ENCODE data around the gene FATE1.

FATE1 gene

DNA sequence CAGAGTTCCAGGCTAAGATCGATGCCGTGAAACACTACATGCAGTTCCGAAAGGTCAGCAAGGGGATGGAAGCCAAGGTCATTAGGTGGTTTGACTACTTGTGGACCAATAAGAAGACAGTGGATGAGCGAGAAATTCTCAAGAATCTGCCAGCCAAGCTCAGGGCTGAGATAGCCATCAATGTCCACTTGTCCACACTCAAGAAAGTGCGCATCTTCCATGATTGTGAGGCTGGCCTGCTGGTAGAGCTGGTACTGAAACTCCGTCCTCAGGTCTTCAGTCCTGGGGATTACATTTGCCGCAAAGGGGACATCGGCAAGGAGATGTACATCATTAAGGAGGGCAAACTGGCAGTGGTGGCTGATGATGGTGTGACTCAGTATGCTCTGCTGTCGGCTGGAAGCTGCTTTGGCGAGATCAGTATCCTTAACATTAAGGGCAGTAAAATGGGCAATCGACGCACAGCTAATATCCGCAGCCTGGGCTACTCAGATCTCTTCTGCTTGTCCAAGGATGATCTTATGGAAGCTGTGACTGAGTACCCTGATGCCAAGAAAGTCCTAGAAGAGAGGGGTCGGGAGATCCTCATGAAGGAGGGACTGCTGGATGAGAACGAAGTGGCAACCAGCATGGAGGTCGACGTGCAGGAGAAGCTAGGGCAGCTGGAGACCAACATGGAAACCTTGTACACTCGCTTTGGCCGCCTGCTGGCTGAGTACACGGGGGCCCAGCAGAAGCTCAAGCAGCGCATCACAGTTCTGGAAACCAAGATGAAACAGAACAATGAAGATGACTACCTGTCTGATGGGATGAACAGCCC lies 28.0 kb downstream of the FATE1 start:
- DNase-seq (ENCODE audit: low spot score) = no peak

DNA sequence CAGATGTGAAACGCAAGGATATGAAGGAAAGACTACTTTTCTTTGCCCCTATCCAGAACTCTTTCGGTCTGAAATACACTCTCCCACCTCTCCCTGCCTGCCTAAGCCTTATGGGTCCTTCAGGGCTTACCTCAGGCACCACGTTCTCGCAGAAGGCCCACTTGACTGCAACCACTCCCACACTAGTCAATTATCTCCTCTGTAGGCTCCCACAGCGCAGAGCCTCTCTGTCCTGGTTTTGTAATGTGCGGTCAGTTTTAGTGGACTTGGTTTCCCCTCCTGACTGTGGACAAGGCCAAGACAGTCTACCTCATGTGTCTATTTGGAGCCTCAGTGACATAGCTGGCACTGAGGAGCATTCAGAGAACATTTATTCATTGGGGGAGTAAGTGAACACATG lies 29.8 kb downstream of the FATE1 start:
- DNase-seq (ENCODE audit: low spot score) = no peak

DNA sequence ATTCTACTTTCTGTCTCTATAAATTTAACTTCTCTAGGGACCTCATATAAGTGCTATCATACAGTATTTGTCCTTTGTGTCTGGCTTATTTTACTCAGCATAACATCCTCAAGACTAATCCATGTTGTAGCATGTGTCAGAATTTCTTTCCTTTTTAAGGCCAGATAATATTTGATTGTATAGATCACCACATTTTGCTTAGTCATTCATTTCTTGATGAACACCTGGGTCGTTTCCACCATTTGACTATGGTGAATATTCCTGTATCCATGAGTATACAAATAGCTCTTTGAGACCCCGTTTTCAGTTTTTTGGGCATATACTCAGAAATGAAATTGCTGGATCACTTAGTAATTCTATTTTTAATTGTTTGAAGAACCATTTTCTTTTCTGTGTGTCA lies 30.7 kb downstream of the FATE1 start:
- DNase-seq (ENCODE audit: low spot score) = no peak

DNA sequence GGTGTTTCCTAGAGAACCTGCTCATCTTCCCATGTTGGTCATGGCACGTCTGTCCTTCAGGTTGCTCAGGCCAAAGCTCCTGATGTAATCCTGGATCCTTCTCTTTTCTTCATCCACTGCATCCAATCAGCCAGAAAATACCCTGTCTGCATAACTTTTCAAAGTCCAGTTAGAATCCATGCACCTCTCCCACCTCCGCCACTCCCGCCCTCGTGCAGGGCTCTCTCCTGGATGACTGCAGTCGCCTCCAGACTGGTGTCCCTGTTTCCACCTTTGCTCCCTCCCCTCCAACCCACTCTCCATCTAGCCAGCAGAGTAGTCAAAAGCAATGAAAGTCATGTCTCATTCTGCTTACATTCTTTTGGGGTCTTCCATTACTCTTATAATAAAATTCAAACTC lies 34.7 kb downstream of the FATE1 start:
- DNase-seq (ENCODE audit: low spot score) = no peak

DNA sequence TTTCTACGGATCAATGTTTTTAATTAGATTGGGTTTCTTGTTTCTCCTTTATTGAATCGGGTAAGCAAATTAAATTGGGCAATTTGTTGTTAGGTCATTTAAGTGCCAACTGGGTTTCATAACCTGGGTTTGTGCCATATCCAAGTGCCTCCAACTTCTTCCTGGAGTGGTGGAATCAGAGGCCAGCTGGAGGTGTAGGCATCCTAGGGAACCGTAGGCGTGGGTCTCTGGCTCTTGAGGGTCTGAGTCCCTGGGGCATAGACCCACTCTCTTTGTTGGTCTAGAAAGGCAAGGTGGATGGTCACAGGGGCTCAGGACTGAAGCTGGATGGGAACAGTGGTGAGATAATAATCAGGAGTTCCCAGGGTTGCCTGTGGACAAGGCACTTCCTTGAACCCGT lies 37.0 kb downstream of the FATE1 start:
- DNase-seq (ENCODE audit: low spot score) = no peak

DNA sequence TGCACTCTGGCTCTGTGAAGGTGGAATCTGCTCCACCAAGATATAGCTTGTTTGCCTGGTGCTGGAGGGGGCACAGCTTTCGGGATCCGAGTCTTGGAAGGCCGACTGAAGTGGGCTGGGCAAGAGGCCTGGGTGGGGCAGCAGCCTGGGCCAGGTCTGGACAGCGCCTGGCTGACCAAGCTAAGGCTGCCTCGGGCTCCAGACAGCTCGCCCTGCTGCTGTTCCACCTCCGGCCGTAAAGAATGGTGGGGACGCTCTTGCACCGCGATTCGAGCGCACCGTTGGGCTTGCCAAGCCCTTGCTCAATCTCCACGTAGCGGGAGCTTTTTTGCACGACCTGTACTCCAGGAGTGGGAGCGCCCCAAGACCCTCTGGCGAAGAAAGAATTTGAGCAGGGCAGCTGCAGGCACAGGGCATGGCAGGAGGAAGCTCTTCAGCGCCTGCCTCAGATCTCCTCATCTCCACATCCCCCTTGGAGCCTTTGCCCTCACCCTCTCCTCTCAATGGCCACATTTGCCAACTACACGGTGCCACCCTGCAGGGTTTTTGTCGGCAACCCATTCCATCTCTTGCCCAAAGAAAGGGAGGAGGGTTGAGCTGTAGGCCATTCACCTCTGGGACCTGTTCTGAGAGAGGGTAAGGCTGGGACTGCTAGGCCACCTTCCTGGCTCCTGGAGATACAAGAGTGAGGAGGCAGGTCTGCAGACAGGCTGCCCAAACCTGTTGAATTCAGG lies 37.6 kb downstream of the FATE1 start:
- DNase-seq (ENCODE audit: low spot score) = peak; percentile 19

DNA sequence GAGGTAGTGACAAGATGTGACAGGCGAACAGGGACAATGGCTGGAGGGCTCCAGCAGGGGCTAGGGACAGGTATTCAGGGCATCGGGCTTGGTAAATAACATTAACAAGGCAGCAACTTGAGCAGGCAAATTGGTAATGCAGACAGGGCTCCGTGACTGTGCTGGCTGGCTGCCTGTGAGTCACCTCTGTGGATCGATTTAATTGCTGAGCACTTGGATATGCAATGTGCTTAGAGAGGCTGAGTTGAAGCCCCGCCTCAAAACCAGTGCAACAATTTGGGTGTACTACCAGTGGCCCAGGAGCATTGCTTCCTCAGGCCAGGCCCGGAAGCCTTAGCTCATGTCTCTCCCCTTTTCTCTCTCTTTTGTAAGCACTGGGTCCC lies 38.2 kb downstream of the FATE1 start:
- no peak for DNase-seq (ENCODE audit: low spot score)

DNA sequence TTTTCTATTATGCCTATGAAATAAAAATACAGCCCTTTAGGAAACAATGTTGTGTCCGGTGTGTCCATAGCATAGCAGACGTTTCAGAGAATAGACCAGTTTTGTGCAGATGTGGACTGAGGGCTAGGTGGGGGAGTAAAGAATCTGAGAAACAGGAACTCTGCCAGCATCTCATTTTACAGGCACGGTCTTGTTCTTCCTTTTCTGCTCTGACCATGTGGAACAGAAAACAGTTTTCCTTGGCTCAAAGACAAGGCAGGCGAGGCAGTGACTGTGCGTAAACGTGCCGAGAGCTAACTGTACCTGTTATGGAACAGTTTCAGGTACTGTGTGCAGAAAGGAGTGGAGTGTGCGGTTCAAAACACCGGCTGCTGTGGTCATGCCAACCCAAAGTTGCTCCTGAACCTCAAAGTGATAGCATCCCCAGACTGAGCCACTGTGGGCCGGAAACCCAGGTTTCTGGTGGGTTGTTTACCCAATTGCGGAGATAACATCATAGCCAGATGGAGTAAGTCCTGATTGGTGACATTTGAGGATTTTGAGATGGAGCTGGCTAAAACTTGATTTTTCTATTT lies 38.9 kb downstream of the FATE1 start:
- no peak for DNase-seq (ENCODE audit: low spot score)

DNA sequence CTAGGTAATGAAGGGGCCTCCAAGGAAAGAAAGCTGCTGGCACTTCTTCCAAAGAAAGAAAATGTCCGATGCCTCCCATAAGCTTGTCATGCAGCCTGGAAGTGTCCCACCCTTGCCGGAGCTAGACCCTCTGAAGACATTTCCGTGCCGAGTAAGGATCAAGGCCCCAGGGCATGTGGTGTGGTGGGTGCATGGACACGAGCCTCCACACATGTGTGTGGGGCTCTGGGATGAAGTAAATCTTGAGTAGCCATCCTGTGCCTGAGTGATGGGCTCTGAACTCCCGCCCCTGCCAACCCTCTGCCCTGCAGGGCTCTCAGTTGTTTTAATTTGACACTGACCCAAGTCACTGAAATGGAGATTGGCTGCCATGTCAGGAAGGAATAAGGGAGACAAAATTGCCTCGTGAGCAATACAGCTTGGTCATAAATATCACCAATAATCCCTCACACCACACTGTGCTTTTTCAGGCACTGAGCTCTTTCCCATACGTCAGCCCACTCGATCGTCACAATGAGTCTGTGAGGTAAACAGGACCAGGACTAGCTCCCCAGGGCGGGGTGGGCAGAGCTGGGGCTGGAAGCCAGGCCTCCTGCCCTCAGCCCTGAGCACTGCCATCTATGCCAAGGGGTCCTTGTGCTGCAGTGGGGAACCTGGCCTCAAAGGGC lies 43.3 kb downstream of the FATE1 start:
- no peak for DNase-seq (ENCODE audit: low spot score)

DNA sequence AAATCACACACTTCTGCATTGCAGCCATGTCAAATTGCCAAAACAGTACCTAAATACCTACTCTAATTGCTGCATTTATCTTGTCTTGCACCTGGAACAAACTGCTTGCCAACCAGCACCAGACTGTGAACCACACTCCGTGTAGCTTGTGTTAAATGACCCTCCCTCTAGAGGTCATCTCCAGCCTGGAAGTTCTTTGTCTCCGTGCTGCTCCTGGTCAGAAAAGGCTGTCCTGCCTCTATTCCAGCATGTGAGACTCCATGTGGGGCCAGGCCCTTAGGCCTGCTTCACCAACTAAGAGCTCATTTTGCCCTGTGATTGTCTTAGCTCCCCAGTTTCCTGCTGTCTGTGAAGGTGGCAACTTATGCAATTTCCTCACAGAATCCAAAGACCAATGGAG lies 47.0 kb downstream of the FATE1 start:
- DNase-seq (ENCODE audit: low spot score) = no peak

GRCh38 chrX:151763711-151764110 lies 47.9 kb downstream of the FATE1 start:
- no peak for DNase-seq (ENCODE audit: low spot score)

DNA sequence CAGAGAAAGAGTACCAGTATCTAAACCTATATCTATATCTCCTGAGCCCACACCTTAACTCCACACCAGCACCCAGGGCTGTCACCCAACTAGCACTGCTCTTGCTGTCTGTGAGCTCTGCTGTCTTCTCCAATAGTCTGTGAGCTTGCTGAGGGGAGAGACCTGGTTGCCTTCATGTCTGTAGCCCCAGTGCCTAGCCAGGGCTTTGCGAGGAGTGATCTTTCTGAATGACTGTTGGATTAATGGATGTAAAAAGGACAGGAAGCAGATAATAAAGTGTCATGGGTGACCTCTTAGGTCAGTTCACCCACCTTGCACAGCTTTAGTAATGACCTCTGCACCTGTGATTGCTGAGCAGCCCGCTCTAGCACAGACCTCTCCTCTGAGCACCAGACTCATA lies 49.2 kb downstream of the FATE1 start:
- no peak for DNase-seq (ENCODE audit: low spot score)

DNA sequence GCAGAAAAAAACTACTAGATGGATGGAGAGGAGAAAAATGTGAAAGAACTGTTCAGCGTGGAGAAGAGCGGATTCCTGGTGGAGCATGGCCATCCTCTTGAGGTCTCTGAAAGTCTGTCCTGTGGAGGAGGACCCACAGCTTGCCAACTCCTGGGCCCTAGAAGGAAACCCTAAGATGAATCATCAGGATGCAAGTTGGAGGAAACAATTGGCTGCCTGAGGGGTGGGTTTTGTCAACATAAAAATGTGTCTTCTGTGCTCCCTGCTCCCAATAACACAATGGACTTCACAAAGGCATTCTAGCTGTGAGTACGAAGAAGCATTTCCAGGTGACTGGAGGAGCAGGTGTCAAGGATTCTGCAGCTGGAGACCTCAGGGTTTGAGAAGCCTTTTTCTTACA lies 55.9 kb downstream of the FATE1 start:
- DNase-seq (ENCODE audit: low spot score) = no peak
